ENCODE results near the gene FAF1. TPM values are rescaled to one million over a fixed set of nuclear protein-coding genes. Genes with fewer than 3 reads are reported as not detected.

The FAF1 gene
- polyA plus RNA-seq, 1 of the 3 experiments (the other 2 are of a cell fraction), result 8.7 TPM

GRCh38 chr1:50416150-50416527 lies 543.9 kb downstream of the FAF1 start (continued):
- no peak for TF ChIP-seq RCOR1 (IDR thresholded peaks at IDR 0.05; ENCODE audit: low read length)

GRCh38 chr1:50415235-50416149 lies 544.6 kb downstream of the FAF1 start:
- H2AFZ ChIP-seq (ENCODE audit: low read depth), result no peak overlapping the region
- peaks cover 0 to 11% of the 10 kb centered on the region in 2 experiments; a peak in 1 of 4 replicates for H3K4me1 ChIP-seq (ENCODE audit: control insufficient read depth in 1 of 2, insufficient read depth in 2 of 2, low read depth in 1 of 2, low read length in 1 of 2)
- H4K20me1 ChIP-seq (ENCODE audit: insufficient read depth), result peaks cover 8% of the 10 kb centered on the region; the same call in 1 of the 2 replicates
- no peak overlapping the region for H3K9ac ChIP-seq
- no peak overlapping the region for H3K4me3 ChIP-seq (ENCODE audit: low read depth in 2 of 2, low read length in 1 of 2)
- 11% methylated on average over 11 of the region's 56 CpGs for WGBS (ENCODE audit: low lambda C conversion rate)
- H3K36me3 ChIP-seq (replicated peaks in 1 of 2; ENCODE audit: control insufficient read depth in 1 of 2, insufficient read depth in 2 of 2, low read length in 1 of 2), result no peaks in the 10 kb centered on the region
- H3K9me3 ChIP-seq, result no peaks in the 10 kb centered on the region
- H3K79me2 ChIP-seq (ENCODE audit: insufficient read depth), result no peaks in the 10 kb centered on the region
- POLR2A ChIA-PET, result no interaction called here
- no peaks in the 10 kb centered on the region for H3K9me2 ChIP-seq
- peaks cover 78% of the 10 kb centered on the region for H3K27me3 ChIP-seq (ENCODE audit: insufficient read depth)
- no peak overlapping the region for H3K4me2 ChIP-seq
- peak; percentile 70 for DNase-seq
- H3K27ac ChIP-seq (ENCODE audit: low read depth in 2 of 2, low read length in 1 of 2), result no peak overlapping the region
- H3F3A ChIP-seq (replicated peaks; ENCODE audit: insufficient read depth), result peaks cover 2% of the 10 kb centered on the region
- TF ChIP-seq MAX (IDR thresholded peaks at IDR 0.05; ENCODE audit: low read depth) (no peak), CTCF (IDR thresholded peaks at IDR 0.05) (0 out of 2 replicates have a peak, but pooled peaks have one; percentile 8)
- CTCF ChIA-PET, result interaction anchor here (0.6 to 3.5 kb wide), 4 partner anchors 8 to 288 kb away, joined by 3 to 17 read pairs (median 4); partner anchors contain the start of gene DMRTA2

GRCh38 chr1:50414853-50415234 lies 545.2 kb downstream of the FAF1 start:
- no peak for DNase-seq
- 53% methylated on average over 5 of the region's 7 CpGs for WGBS (ENCODE audit: low lambda C conversion rate)
- Histone ChIP-seq H3F3A (replicated peaks; ENCODE audit: insufficient read depth) (peaks cover 2% of the 10 kb centered on the region), H2AFZ (ENCODE audit: low read depth) (no peak overlapping the region), H3K4me2 (no peak overlapping the region), H4K20me1 (ENCODE audit: insufficient read depth) (0 out of 2 replicates have a peak, but pooled peaks cover 3% of the 10 kb centered on the region), H3K79me2 (ENCODE audit: insufficient read depth) (no peaks in the 10 kb centered on the region), H3K9me2 (no peaks in the 10 kb centered on the region), H3K9ac (no peak overlapping the region), H3K4me3 (ENCODE audit: low read depth in 2 of 2, low read length in 1 of 2) (no peak overlapping the region), H3K9me3 (no peaks in the 10 kb centered on the region), H3K4me1 (ENCODE audit: control insufficient read depth in 1 of 2, insufficient read depth in 2 of 2, low read depth in 1 of 2, low read length in 1 of 2) (peaks cover 0 to 11% of the 10 kb centered on the region in 2 experiments; a peak in 1 of 4 replicates), H3K36me3 (replicated peaks in 1 of 2; ENCODE audit: control insufficient read depth in 1 of 2, insufficient read depth in 2 of 2, low read length in 1 of 2) (no peaks in the 10 kb centered on the region), H3K27ac (ENCODE audit: low read depth in 2 of 2, low read length in 1 of 2) (no peak overlapping the region), H3K27me3 (ENCODE audit: insufficient read depth) (peaks cover 71% of the 10 kb centered on the region)
- TF ChIP-seq RAD21 (IDR thresholded peaks at IDR 0.05; ENCODE audit: low read length) (no peak), GATA2 (CRISPR knock-in tag; IDR thresholded peaks at IDR 0.05) (no peak), MAX (IDR thresholded peaks at IDR 0.05; ENCODE audit: low read depth) (no peak)
- ChIA-PET POLR2A (no interaction called here), CTCF (interaction anchor here (1.6 to 3.5 kb wide), 2 partner anchors 9 to 289 kb away, joined by 4 to 17 read pairs; partner anchors contain the start of gene DMRTA2)
